Testis (tissue), 2 donors: Measurements from ENCODE around the gene ACBD6.
"Not testable (repeated sequence)": the region's sequence is repeated elsewhere in the genome, so short reads cannot be mapped to it uniquely, and the experiment has no call there.

ENCODE experiments used
- CTCF ChIP-seq, 3 experiments: fragments of 450-650 bp in 2 of 3; fragments of 200-600 bp in 1 of 3; sonication (generic) in 1 of 3; IDR thresholded peaks; one replicate each; pipeline ENCODE4 v1.5.1; 2016 to 2019; ENCODE audit warnings: antibody characterized with exemption in 3 of 3, mild to moderate bottlenecking in 2 of 3, moderate library complexity in 1 of 3
- POLR2A ChIP-seq: fragments of 450-650 bp; IDR thresholded peaks from one replicate; pipeline ENCODE4 v1.6.1; 2017; ENCODE audit warnings: antibody characterized with exemption, mild to moderate bottlenecking, moderate library complexity

GRCh38 chr1:180549770-180550169, 47.4 kb upstream of the ACBD6 start:
- TF ChIP-seq CTCF (IDR thresholded peaks at IDR 0.05); POLR2A: not testable (repeated sequence)
